Dendritic cell treated with granulocyte-macrophage colony-stimulating factor and Interleukin-4, amounts not matched to agents 40 ng/mL and 50 ng/mL, for 4 days (primary cell): Measurements from ENCODE around the gene TRIM32.

Experiments used
- H3K27ac Mint-ChIP-seq: one replicate; pipeline ENCODE4 v1.8.0; 2022; ENCODE audit warnings: mild to moderate bottlenecking, mixed read lengths
- H3K27me3 Mint-ChIP-seq: one replicate; pipeline ENCODE4 v1.8.0; 2022; ENCODE audit warnings: mild to moderate bottlenecking, mixed read lengths
- H3K36me3 Mint-ChIP-seq: one replicate; pipeline ENCODE4 v1.8.0; 2022; ENCODE audit warnings: low read depth, mixed read lengths
- H3K4me1 Mint-ChIP-seq: one replicate; pipeline ENCODE4 v1.8.0; 2022; ENCODE audit warnings: low read depth, mixed read lengths
- H3K4me3 Mint-ChIP-seq: one replicate; pipeline ENCODE4 v1.8.0; 2022; ENCODE audit warnings: mild to moderate bottlenecking, moderate library complexity, mixed read lengths
- H3K9me3 Mint-ChIP-seq: one replicate; pipeline ENCODE4 v1.8.0; 2022; ENCODE audit warnings: mixed read lengths
- intact Hi-C: fragments of 100-400 bp; cut with micrococcal nuclease; formaldehyde crosslinking; loops from one replicate; pipeline ENCODE4 v1.15.0; 2022

Gene TRIM32

GRCh38 chr9:116687074-116687753 is at the start of gene TRIM32:
TRIM32 (plus strand) TSS chr9:116687305; CDS start chr9:116697743, 10,438 bp downstream.
- Mint-ChIP-seq H3K27ac (peak within 1 kb of the TSS; percentile 78), H3K4me1 (peaks cover 25% of the 10 kb centered on the region), H3K4me3 (peak within 1 kb of the TSS; percentile 88), H3K27me3 (peaks cover 19% of the 10 kb centered on the region), H3K9me3 (no peaks in the 10 kb centered on the region), H3K36me3 (peaks cover 6% of the 10 kb centered on the region)
- intact Hi-C loops: no loop called here

DNA sequence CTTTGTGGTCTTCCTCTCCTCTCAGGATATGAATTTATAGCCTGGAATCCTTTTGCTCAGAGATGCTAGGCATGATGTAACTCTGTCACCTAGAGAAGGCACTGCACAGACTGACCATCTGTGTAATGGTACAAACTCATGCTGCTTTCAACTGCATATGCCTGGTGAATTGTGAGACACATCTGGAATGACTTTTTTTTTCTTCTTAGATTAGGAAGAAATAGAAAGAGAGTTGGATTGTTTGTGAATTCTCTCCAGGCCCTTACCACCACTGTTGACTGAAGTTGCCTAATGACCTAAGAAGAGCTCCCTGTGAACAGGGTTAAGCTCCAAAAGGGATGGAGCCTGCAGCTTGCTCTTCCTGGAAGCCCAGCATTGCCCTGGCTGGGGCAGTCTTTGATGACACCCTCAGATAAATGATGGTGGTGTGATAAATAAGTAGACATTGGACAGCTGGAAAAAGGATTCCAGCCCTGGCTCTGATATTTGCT is 47.8 kb upstream of the TRIM32 start:
- H3K9me3 Mint-ChIP-seq: no peaks in the 10 kb centered on the region
- H3K4me1 Mint-ChIP-seq: no peaks in the 10 kb centered on the region
- H3K27me3 Mint-ChIP-seq: no peaks in the 10 kb centered on the region
- H3K36me3 Mint-ChIP-seq: no peaks in the 10 kb centered on the region
- H3K4me3 Mint-ChIP-seq: no peak overlapping the region
- no peak overlapping the region for H3K27ac Mint-ChIP-seq
- intact Hi-C loops: no loop called here

DNA sequence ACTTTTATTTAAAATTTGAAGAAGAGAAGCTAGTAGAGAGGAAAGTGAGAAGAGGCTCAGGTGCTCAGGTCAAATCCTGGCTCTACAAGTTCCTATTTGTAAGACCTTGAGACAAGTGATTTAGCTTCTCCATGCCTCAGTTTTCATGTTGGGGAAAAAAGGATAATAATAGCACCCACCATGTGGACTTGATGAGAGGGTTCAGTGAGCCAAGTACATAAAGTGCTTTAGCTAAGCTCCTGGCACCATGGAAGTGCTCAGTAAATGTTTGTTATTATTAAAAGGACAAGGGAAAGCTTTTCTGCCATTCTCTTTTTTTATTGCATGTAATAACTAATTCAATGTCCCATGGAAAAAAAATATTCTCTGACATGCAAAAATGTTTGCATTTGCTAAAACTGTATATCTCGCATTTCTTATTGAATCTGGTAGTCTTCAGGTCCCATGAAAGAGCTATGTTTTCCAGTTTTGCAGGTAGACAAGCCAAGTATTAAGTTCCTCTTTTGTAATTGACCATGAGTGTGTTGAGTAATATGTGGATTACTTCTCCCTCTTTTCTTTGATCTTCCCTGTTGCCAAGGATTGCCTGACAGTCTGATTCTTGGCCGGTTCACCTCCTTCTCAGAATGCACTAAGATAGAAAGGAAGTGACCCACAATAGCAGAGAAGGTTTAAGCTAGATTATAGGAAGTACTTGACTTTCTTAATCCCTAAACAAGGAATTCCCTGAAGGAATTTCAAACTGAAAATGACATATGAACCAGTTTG is 45.6 kb upstream of the TRIM32 start:
- Mint-ChIP-seq H3K27me3 (no peaks in the 10 kb centered on the region), H3K27ac (no peak overlapping the region), H3K4me3 (no peak overlapping the region), H3K36me3 (no peaks in the 10 kb centered on the region), H3K9me3 (no peaks in the 10 kb centered on the region), H3K4me1 (no peaks in the 10 kb centered on the region)
- intact Hi-C loops: no loop called here

GRCh38 chr9:116643691-116644090 is 43.4 kb upstream of the TRIM32 start:
- Mint-ChIP-seq H3K36me3 (no peaks in the 10 kb centered on the region), H3K27me3 (no peaks in the 10 kb centered on the region), H3K27ac (no peak overlapping the region), H3K4me1 (no peaks in the 10 kb centered on the region), H3K4me3 (no peak overlapping the region), H3K9me3 (no peaks in the 10 kb centered on the region)
- intact Hi-C loops: no loop called here

- intact Hi-C loops: no loop called here
- Mint-ChIP-seq H3K36me3 (no peaks in the 10 kb centered on the region), H3K4me3 (no peak overlapping the region), H3K9me3 (no peaks in the 10 kb centered on the region), H3K4me1 (no peaks in the 10 kb centered on the region), H3K27me3 (no peaks in the 10 kb centered on the region), H3K27ac (no peak overlapping the region)
These were observed 42.9 kb upstream of the TRIM32 start for GRCh38 chr9:116644091-116644688.

GRCh38 chr9:116646661-116647514 is 40.2 kb upstream of the TRIM32 start:
- Mint-ChIP-seq H3K4me1 (no peaks in the 10 kb centered on the region), H3K27me3 (no peaks in the 10 kb centered on the region), H3K4me3 (no peak overlapping the region), H3K36me3 (no peaks in the 10 kb centered on the region), H3K9me3 (no peaks in the 10 kb centered on the region), H3K27ac (no peak overlapping the region)
- intact Hi-C loops: no loop called here

DNA sequence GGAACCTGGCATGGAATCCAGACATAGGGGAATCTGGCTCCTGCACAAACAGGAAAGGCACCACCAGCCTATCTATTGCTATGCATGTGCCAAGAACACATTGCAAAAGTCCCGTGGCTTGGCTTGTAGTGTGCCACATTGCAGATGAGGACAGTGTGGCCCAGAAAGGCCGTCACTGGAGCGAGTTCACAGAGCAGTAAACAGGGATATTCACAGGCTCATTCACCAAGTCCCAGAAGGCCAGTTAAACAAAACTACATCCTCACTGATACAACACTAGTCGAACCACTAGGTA is 39.6 kb upstream of the TRIM32 start:
- H3K36me3 Mint-ChIP-seq: no peaks in the 10 kb centered on the region
- H3K9me3 Mint-ChIP-seq: no peaks in the 10 kb centered on the region
- H3K4me1 Mint-ChIP-seq: no peaks in the 10 kb centered on the region
- no peak overlapping the region for H3K4me3 Mint-ChIP-seq
- no peaks in the 10 kb centered on the region for H3K27me3 Mint-ChIP-seq
- H3K27ac Mint-ChIP-seq: no peak overlapping the region
- intact Hi-C loops: no loop called here

DNA sequence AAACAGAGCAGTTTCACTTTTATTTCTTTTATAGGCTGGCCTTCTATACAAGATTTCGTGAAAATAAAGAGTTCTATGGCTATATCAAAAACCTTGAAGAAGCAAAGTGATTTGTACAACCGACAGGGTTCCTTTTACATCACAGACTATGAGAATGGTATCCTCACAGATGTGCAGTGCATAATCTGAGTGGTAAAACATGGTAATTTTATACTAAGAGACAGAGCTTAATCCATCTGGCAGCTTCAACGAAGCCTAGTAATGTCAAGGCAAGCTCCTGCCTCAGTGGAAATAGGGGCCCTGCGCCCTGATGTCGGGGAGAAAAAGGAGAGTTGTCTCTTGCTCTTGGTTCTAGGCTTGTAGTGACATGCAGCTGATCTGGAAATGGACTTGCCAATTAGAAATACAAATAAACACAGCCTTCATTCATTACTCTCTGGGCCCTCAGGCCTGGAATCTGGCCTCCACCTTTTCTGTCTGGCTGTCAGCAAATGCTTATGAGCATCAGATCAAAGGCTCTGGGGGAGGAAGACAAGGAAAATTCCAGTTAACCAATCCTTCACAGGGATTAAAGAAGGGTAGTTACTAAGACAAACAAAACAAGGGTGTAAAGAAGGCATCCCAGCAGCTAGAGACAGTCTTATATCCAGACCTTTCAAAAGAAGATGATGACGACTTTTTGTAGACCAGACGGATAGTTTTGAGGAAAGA is 33.6 kb upstream of the TRIM32 start:
- H3K9me3 Mint-ChIP-seq: no peaks in the 10 kb centered on the region
- no peaks in the 10 kb centered on the region for H3K36me3 Mint-ChIP-seq
- no peak overlapping the region for H3K27ac Mint-ChIP-seq
- intact Hi-C loops: no loop called here
- no peaks in the 10 kb centered on the region for H3K27me3 Mint-ChIP-seq
- no peak overlapping the region for H3K4me3 Mint-ChIP-seq
- H3K4me1 Mint-ChIP-seq: no peaks in the 10 kb centered on the region

DNA sequence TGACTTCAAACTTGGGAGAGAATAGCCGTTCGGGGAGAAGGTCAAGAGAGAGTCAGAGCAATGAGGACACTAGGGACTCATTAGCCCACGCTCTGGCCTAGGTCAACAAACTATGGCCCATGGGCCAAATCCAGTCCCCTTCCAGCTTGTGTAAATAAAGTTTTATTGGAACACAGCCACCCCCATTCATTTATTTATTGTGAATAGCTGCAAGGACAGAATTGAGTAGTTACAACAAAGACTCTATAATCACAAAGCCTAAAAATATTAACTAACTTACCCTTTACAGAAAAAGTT is 33.1 kb upstream of the TRIM32 start:
- no peak overlapping the region for H3K27ac Mint-ChIP-seq
- no peaks in the 10 kb centered on the region for H3K27me3 Mint-ChIP-seq
- intact Hi-C loops: no loop called here
- no peaks in the 10 kb centered on the region for H3K36me3 Mint-ChIP-seq
- no peak overlapping the region for H3K4me3 Mint-ChIP-seq
- H3K4me1 Mint-ChIP-seq: no peaks in the 10 kb centered on the region
- no peaks in the 10 kb centered on the region for H3K9me3 Mint-ChIP-seq

DNA sequence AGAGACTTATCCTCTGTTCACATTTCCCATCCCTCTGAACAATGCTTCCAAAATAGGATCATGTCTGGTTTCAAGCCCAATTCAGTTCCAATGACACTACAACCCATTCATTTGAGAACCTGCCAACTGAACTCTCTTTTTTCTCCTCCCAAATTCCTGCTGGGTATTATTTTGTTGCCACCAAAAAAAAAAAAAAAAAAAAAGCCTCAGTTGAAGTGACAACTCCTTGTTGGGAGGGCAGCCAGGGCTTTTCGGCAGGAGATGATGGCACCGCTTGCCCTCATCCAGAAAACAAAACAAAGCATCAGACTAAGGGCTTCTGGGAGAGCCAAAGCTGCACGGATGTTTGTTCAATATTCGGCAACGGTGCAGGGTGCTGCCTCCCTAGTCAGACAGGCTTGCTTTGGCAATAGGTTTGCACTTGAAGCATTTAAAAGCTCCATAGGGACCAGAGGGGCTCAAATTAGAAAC is 30.6 kb upstream of the TRIM32 start:
- Mint-ChIP-seq H3K4me3 (no peak overlapping the region), H3K27me3 (no peaks in the 10 kb centered on the region), H3K27ac (no peak overlapping the region), H3K4me1 (no peaks in the 10 kb centered on the region), H3K36me3 (no peaks in the 10 kb centered on the region), H3K9me3 (no peaks in the 10 kb centered on the region)
- intact Hi-C loops: no loop called here

- Mint-ChIP-seq H3K4me1 (no peaks in the 10 kb centered on the region), H3K27me3 (no peaks in the 10 kb centered on the region), H3K36me3 (no peaks in the 10 kb centered on the region), H3K4me3 (no peak overlapping the region), H3K9me3 (no peaks in the 10 kb centered on the region), H3K27ac (no peak overlapping the region)
- intact Hi-C loops: no loop called here
These were observed 30.1 kb upstream of the TRIM32 start for GRCh38 chr9:116656977-116657376.

- H3K36me3 Mint-ChIP-seq: no peaks in the 10 kb centered on the region
- H3K27me3 Mint-ChIP-seq: no peaks in the 10 kb centered on the region
- no peak overlapping the region for H3K27ac Mint-ChIP-seq
- no peak overlapping the region for H3K4me3 Mint-ChIP-seq
- no peaks in the 10 kb centered on the region for H3K9me3 Mint-ChIP-seq
- intact Hi-C loops: no loop called here
- H3K4me1 Mint-ChIP-seq: no peaks in the 10 kb centered on the region
These were observed 28.8 kb upstream of the TRIM32 start for GRCh38 chr9:116658265-116658664.
